Pancreas (tissue), 10 donors: ENCODE results near the gene EPO. TPM values are rescaled to one million over a fixed set of nuclear protein-coding genes. Genes with fewer than 3 reads are reported as not detected.
"Not testable (repeated sequence)": the region's sequence is repeated elsewhere in the genome, so short reads cannot be mapped to it uniquely, and the experiment has no call there.

ENCODE experiments used
- ATAC-seq, 4 donors: fragments of 200-7000 bp; cut with Tn5 transposase; one replicate each; pipeline versions ENCODE4 v1.8.0 to v1.9.1; 2020; ENCODE audit warnings: mild to moderate bottlenecking in 4 of 4, moderate library complexity in 4 of 4
- DNase-seq, 6 donors: peaks; one replicate each; pipeline ENCODE4 v3.0.0-alpha.2; 2020
- FAIRE-seq: peaks from 2 replicates; lab custom pipeline; 2012; peaks lifted over from hg19 to GRCh38; lab: Jason Lieb, UNC
- H3K27ac ChIP-seq, 4 donors: fragments of 200-600 bp; sonication (generic); 1 replicate in 3 of 4; 2 replicates in 1 of 4; pipeline versions ENCODE4 v1.5.0 to v1.8.0; 2020
- H3K27me3 ChIP-seq, 4 donors: fragments of 200-600 bp; one replicate each; pipeline ENCODE4 v1.8.0; 2021
- H3K36me3 ChIP-seq, 3 donors: fragments of 200-600 bp; sonication (generic) in 1 of 3; one replicate each; pipeline versions ENCODE4 v1.5.0 to v1.8.0; 2020 to 2021
- H3K4me1 ChIP-seq, 3 donors: fragments of 200-600 bp; one replicate each; pipeline ENCODE4 v1.8.0; 2021
- H3K4me3 ChIP-seq, 4 donors: fragments of 200-600 bp; sonication (generic) in 2 of 4; one replicate each; pipeline versions ENCODE4 v1.5.0 to v1.8.0; 2020 to 2021
- H3K9me3 ChIP-seq, 4 donors: fragments of 200-600 bp; one replicate each; pipeline ENCODE4 v1.8.0; 2021
- WGBS, 2 donors: extraction: QIAGEN DNeasy Blood & Tissue Kit; methylation state at CpG; one replicate each; pipeline ENCODE4 v1.1.7; 2013; 5-methylcytosine and 5-hydroxymethylcytosine counted together
- intact Hi-C, 3 donors: fragments of 100-400 bp; cut with DNase I; formaldehyde crosslinking; loops; one replicate each; pipeline versions ENCODE4 v1.11.1 to v1.14.2; 2022
- polyA plus RNA-seq, 2 donors: library from polyadenylated mRNA; stranded (reverse); fragments of 200-250 nt; gene quantifications; one replicate each; pipeline ENCODE4 v1.2.3, GENCODE V29; 2013
- total RNA-seq, 6 donors: library from RNA; stranded (reverse); fragmentation: NEBNext Ultra II Directional in 4 of 6; extraction: Animal tissue kit (Norgen Biotek cat#: 25700) in 4 of 6; gene quantifications; one replicate each; pipeline versions ENCODE4 v1.2.1 to v1.2.4, GENCODE V29; 2021 to 2023
- TF ChIP-seq, protein P1 (sequence below), 4 donors: fragments of 200-600 bp; sonication (generic) in 3 of 4; IDR thresholded peaks; one replicate each; pipeline versions ENCODE4 v1.5.0 to v1.8.0; 2021; ENCODE audit warnings: antibody characterized with exemption in 4 of 4
- donor health status: healthy with polysubstance abuse.
- donor health status: DM: no; HTN: no; CAD: no; lungs with moderate emphysema.
- donor health status: DM: no; HTN: no; CAD: no.
- donor health status: control.
- donor health status: control.
- donor health status: Bipolar disorder and iron deficiency.
- donor health status: DM: yes; HTN: yes; CAD: no.
- donor health status: DM: no; HTN: no; CAD: no.
- donor health status: DM: no; HTN: no; CAD: no.
- donor health status: DM: yes; HTN: yes; CAD: no.

The EPO gene
- total and polyA plus RNA-seq, 8 donors: 1.6 to 5.9 (median 3.9) TPM

DNA sequence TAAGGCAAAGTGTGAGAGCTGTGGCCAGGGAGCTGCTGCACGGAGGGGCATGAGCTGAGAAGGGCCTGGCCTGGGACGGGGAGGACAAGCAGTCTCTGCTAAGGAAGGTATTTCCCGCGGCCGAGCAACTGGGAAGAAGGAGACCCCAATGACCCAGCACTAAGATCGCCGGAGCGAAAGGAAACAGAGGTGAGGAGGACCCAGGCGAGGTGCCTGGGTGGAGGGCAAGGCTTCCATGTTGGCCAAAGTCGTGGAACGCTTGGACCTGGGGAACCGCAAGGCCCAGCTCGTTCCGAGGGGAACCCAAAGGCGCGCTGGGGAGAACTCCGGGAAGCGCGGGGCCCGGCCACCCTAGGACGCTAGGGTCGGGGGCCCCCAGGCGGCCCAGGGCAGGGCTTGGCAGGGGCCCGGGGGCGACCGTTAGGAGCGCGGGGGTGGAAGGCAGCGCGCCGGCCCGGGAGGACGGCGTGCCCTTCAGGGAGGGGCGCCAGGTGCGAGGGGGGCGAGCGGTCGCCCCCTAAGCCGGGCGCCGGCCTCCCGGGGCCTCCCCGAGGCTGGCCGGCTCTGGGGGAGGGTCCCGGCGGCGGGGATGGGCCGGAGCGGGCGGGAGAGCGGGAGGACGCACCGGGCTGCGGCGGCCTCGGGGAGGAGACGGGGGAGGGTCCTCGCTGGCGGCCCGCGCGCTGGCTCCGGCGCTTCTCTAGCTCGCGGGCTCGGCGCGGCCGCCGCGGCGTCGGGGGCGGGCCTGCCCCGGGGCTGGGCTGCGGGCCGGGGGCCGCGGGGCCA lies 26.8 kb upstream of the EPO start:
- intact Hi-C loops: loop anchor here in 1 of 3 donors (5.0 kb wide), 1 partner anchor 131 kb away; no protein-coding TSS in a partner anchor
- H3K4me1 ChIP-seq: peaks cover 10 to 17% (median 14%) of the 10 kb centered on the region in 3 donors
- FAIRE-seq: no peak
- TF ChIP-seq, protein P1, sequence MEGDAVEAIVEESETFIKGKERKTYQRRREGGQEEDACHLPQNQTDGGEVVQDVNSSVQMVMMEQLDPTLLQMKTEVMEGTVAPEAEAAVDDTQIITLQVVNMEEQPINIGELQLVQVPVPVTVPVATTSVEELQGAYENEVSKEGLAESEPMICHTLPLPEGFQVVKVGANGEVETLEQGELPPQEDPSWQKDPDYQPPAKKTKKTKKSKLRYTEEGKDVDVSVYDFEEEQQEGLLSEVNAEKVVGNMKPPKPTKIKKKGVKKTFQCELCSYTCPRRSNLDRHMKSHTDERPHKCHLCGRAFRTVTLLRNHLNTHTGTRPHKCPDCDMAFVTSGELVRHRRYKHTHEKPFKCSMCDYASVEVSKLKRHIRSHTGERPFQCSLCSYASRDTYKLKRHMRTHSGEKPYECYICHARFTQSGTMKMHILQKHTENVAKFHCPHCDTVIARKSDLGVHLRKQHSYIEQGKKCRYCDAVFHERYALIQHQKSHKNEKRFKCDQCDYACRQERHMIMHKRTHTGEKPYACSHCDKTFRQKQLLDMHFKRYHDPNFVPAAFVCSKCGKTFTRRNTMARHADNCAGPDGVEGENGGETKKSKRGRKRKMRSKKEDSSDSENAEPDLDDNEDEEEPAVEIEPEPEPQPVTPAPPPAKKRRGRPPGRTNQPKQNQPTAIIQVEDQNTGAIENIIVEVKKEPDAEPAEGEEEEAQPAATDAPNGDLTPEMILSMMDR (IDR thresholded peaks at IDR 0.05): no peak
- peak in 4 of 6 donors; percentile 20 to 77 (median 47) for DNase-seq
- 0 to 1% methylated on average over 55 to 81 of the region's 81 CpGs for WGBS, 2 donors
- no peaks in the 10 kb centered on the region for H3K9me3 ChIP-seq
- H3K27me3 ChIP-seq: no peaks in the 10 kb centered on the region
- H3K27ac ChIP-seq: peak overlapping the region; percentile 22 to 71 (median 66)
- peak overlapping the region; percentile 67 to 97 (median 94) for H3K4me3 ChIP-seq
- peak; percentile 3 to 30 (median 12) for ATAC-seq
- peaks cover 0 to 1% (median 0%) of the 10 kb centered on the region in 3 donors for H3K36me3 ChIP-seq

- Histone ChIP-seq H3K27ac (peak within 1 kb of the TSS; percentile 51 to 71 (median 66)), H3K4me3 (peak within 1 kb of the TSS; percentile 67 to 97 (median 94)), H3K9me3 (no peaks in the 10 kb centered on the region), H3K36me3 (no peaks in the 10 kb centered on the region), H3K27me3 (no peaks in the 10 kb centered on the region), H3K4me1 (peaks cover 10 to 17% (median 14%) of the 10 kb centered on the region in 3 donors)
- ATAC-seq (peak; percentile 35 to 65 (median 60)), FAIRE-seq (no peak), DNase-seq (peak; percentile 68 to 88 (median 78))
- TF ChIP-seq, protein P1 (IDR thresholded peaks at IDR 0.05): no peak
- WGBS, 2 donors: 0 to 1% methylated on average over 13 to 83 of the region's 102 CpGs
- intact Hi-C loops: loop anchor here in 1 of 3 donors (5.0 kb wide), 1 partner anchor 132 kb away; no protein-coding TSS in a partner anchor
These were observed 26.0 kb upstream of the EPO start, which contains the start of gene GIGYF1 for GRCh38 chr7:100694098-100694745. Gene GIGYF1, minus strand, starts transcription at chr7:100694250. Its CDS starts 6,012 bp downstream, at chr7:100688238.

- Histone ChIP-seq H3K4me1 (peaks cover 10 to 17% (median 12%) of the 10 kb centered on the region in 3 donors), H3K4me3 (no peak overlapping the region), H3K36me3 (no peaks in the 10 kb centered on the region), H3K27ac (no peak overlapping the region), H3K27me3 (no peaks in the 10 kb centered on the region), H3K9me3 (no peaks in the 10 kb centered on the region)
- 78 to 79% methylated on average over 6 of the region's 6 CpGs for WGBS, 2 donors
- intact Hi-C loops: no loop called here
- ATAC-seq (no peak), DNase-seq (peak in 1 of 6 donors; percentile 11), FAIRE-seq (no peak)
- TF ChIP-seq, protein P1 (IDR thresholded peaks at IDR 0.05): no peak
These were observed 24.1 kb upstream of the EPO start for GRCh38 chr7:100696123-100696521.

- DNase-seq: no peak
- TF ChIP-seq, protein P1 (IDR thresholded peaks at IDR 0.05): no peak
- Histone ChIP-seq H3K27ac (no peak overlapping the region), H3K9me3 (no peaks in the 10 kb centered on the region), H3K4me3 (no peak overlapping the region), H3K4me1 (no peaks in the 10 kb centered on the region), H3K27me3 (no peaks in the 10 kb centered on the region), H3K36me3 (no peaks in the 10 kb centered on the region)
- FAIRE-seq: no peak
- ATAC-seq: no peak
- WGBS, 2 donors: 47 to 61% methylated on average over 6 of the region's 6 CpGs
- intact Hi-C loops: no loop called here
These were observed 21.2 kb upstream of the EPO start for GRCh38 chr7:100699018-100699417.

- not testable (repeated sequence) for H3K27ac ChIP-seq, H3K4me1 ChIP-seq, ATAC-seq, H3K9me3 ChIP-seq, FAIRE-seq, H3K27me3 ChIP-seq, H3K4me3 ChIP-seq, H3K36me3 ChIP-seq
- WGBS, 2 donors: 58 to 60% methylated on average over 3 of the region's 3 CpGs
- DNase-seq: peak in 1 of 6 donors; percentile 5
- intact Hi-C loops: loop anchor here in 1 of 3 donors (10.0 kb wide), 1 partner anchor 154 kb away; the partner anchor contains the start of gene SLC12A9
These were observed 19.2 kb upstream of the EPO start for GRCh38 chr7:100701089-100701488.
